ENCODE data around the gene HNRNPC. TPM values are rescaled to one million over a fixed set of nuclear protein-coding genes. Genes with fewer than 3 reads are reported as not detected.
"Not testable (repeated sequence)": the region's sequence is repeated elsewhere in the genome, so short reads cannot be mapped to it uniquely, and the experiment has no call there.

Gene HNRNPC
- total RNA-seq, 2 donors from 2014 or later: 363 to 653 TPM

GRCh38 chr14:21213652-21214051, 55.6 kb downstream of the HNRNPC start:
- Histone ChIP-seq H3K36me3 (peaks cover 14% of the 10 kb centered on the region), H3K4me3 (no peak overlapping the region), H3K27me3 (no peaks in the 10 kb centered on the region), H3K4me1 (no peaks in the 10 kb centered on the region), H3K9ac (ENCODE audit: low read depth in 2 of 2, low read length in 2 of 2) (no peak overlapping the region), H3K9me3 (no peaks in the 10 kb centered on the region), H3K27ac (no peak overlapping the region)
- no peak for DNase-seq
- intact Hi-C loops (cut with DNase I): no loop called here
- TF ChIP-seq CTCF (IDR thresholded peaks at IDR 0.05): no peak

GRCh38 chr14:21212824-21213223, 56.4 kb downstream of the HNRNPC start:
- H3K4me1 ChIP-seq; H3K9ac ChIP-seq (ENCODE audit: low read depth in 2 of 2, low read length in 2 of 2); H3K9me3 ChIP-seq; H3K27ac ChIP-seq; DNase-seq; intact Hi-C loops (cut with DNase I); H3K27me3 ChIP-seq; H3K4me3 ChIP-seq: not testable (repeated sequence)
- H3K36me3 ChIP-seq: peaks cover 19% of the 10 kb centered on the region

GRCh38 chr14:21211509-21211908, 57.7 kb downstream of the HNRNPC start:
- Histone ChIP-seq H3K27ac (no peak overlapping the region), H3K36me3 (peaks cover 19% of the 10 kb centered on the region), H3K9ac (ENCODE audit: low read depth in 2 of 2, low read length in 2 of 2) (no peak overlapping the region), H3K4me3 (no peak overlapping the region), H3K4me1 (no peaks in the 10 kb centered on the region), H3K9me3 (no peaks in the 10 kb centered on the region), H3K27me3 (no peaks in the 10 kb centered on the region)
- TF ChIP-seq CTCF (IDR thresholded peaks at IDR 0.05): no peak
- intact Hi-C loops (cut with DNase I): no loop called here
- DNase-seq: no peak

GRCh38 chr14:21210023-21210422, 59.2 kb downstream of the HNRNPC start:
- intact Hi-C loops (cut with DNase I): no loop called here
- Histone ChIP-seq H3K9ac (ENCODE audit: low read depth in 2 of 2, low read length in 2 of 2) (no peak overlapping the region), H3K27me3 (no peaks in the 10 kb centered on the region), H3K4me3 (no peak overlapping the region), H3K36me3 (peaks cover 19% of the 10 kb centered on the region), H3K4me1 (no peaks in the 10 kb centered on the region), H3K9me3 (no peaks in the 10 kb centered on the region), H3K27ac (no peak overlapping the region)
- DNase-seq: no peak
- no peak for TF ChIP-seq CTCF (IDR thresholded peaks at IDR 0.05)

GRCh38 chr14:21209185-21209584, 60.1 kb downstream of the HNRNPC start:
- TF ChIP-seq CTCF (IDR thresholded peaks at IDR 0.05): no peak
- no peak for DNase-seq
- Histone ChIP-seq H3K27me3 (no peaks in the 10 kb centered on the region), H3K4me3 (no peak overlapping the region), H3K36me3 (peaks cover 19% of the 10 kb centered on the region), H3K9ac (ENCODE audit: low read depth in 2 of 2, low read length in 2 of 2) (no peak overlapping the region), H3K9me3 (no peaks in the 10 kb centered on the region), H3K4me1 (no peaks in the 10 kb centered on the region), H3K27ac (no peak overlapping the region)
- intact Hi-C loops (cut with DNase I): no loop called here

GRCh38 chr14:21208554-21208953, 60.7 kb downstream of the HNRNPC start:
- DNase-seq: no peak
- TF ChIP-seq CTCF (IDR thresholded peaks at IDR 0.05): no peak
- H3K27ac ChIP-seq: no peak overlapping the region
- no peaks in the 10 kb centered on the region for H3K4me1 ChIP-seq
- no peak overlapping the region for H3K4me3 ChIP-seq
- H3K27me3 ChIP-seq: no peaks in the 10 kb centered on the region
- H3K36me3 ChIP-seq: peaks cover 19% of the 10 kb centered on the region
- no peaks in the 10 kb centered on the region for H3K9me3 ChIP-seq
- H3K9ac ChIP-seq (ENCODE audit: low read depth in 2 of 2, low read length in 2 of 2): no peak overlapping the region
- intact Hi-C loops (cut with DNase I): no loop called here

All from colonic mucosa (tissue), 4 donors.